ENCODE results near the gene CACNA1C. TPM values are rescaled to one million over a fixed set of nuclear protein-coding genes. Genes with fewer than 3 reads are reported as not detected.

Gene CACNA1C
- total RNA-seq, 1 experiment from 2014 or later, result 1.1 TPM

DNA sequence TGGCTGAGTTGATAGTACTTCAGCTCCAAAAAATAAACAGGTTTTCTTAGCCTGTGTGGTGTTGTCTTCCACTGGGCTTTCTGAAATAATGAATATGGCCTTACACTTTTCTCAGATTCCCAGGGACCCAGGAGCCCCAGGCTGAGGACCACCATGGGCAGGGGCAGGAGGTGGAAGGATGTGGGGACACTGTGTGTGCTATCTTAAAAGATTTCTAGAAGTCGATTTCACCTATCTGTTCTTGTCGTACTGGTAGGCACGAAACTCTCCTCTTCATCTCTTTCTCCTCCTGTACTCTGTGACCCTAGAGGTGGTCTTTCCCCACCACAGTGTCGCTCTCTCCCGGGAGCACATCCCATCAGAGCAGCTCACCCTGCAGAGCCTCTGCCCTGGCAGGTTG lies 634.3 kb downstream of the CACNA1C start:
- Histone ChIP-seq H3T11ph (ENCODE audit: low read length) (no peak overlapping the region), H2BK120ac (ENCODE audit: low read depth, low read length, poor library complexity, severe bottlenecking) (no peak overlapping the region), H3K4me2 (ENCODE audit: insufficient read depth, insufficient read length, low read length) (no peak overlapping the region), H2BK15ac (ENCODE audit: low read depth, low read length) (no peak overlapping the region), H3K18ac (ENCODE audit: insufficient read length, low read depth, low read length) (no peak overlapping the region), H3K79me1 (ENCODE audit: insufficient read depth, low read depth, low read length, poor library complexity, severe bottlenecking) (no peaks in the 10 kb centered on the region), H3K56ac (ENCODE audit: insufficient read length, low read depth, low read length) (no peak overlapping the region), H4K20me1 (ENCODE audit: control insufficient read depth, insufficient read depth, insufficient read length) (no peaks in the 10 kb centered on the region), H3K27ac (ENCODE audit: insufficient read length, low read depth, low read length) (no peak overlapping the region), H3K79me2 (ENCODE audit: insufficient read depth, low read length) (no peaks in the 10 kb centered on the region), H2AFZ (ENCODE audit: low read length) (no peak overlapping the region), H4K5ac (ENCODE audit: insufficient read length, low read depth, low read length) (no peak overlapping the region), H3K23ac (ENCODE audit: insufficient read length, low read depth, low read length) (no peak overlapping the region), H2AK5ac (ENCODE audit: insufficient read length, low read length) (no peak overlapping the region), H3K14ac (ENCODE audit: insufficient read depth, low read length) (no peak overlapping the region), H4K91ac (ENCODE audit: insufficient read length, low read depth, low read length) (no peak overlapping the region), H3K4me1 (ENCODE audit: insufficient read depth, low read length) (peaks cover 6% of the 10 kb centered on the region), H2BK20ac (ENCODE audit: low read depth, low read length, poor library complexity, severe bottlenecking) (no peak overlapping the region), H3K4ac (ENCODE audit: low read depth, low read length) (no peak overlapping the region), H3K9ac (ENCODE audit: extremely low read depth, insufficient read length, low read length) (no peak overlapping the region), H4K8ac (replicated peaks; ENCODE audit: insufficient read length, low read depth, low read length) (no peak overlapping the region), H2BK12ac (ENCODE audit: insufficient read length, low read depth, low read length) (no peak overlapping the region), H3K23me2 (ENCODE audit: insufficient read length, low read depth, low read length, poor library complexity, severe bottlenecking) (peaks cover 5% of the 10 kb centered on the region), H2BK5ac (ENCODE audit: insufficient read length, low read length) (no peak overlapping the region), H3K9me3 (ENCODE audit: control insufficient read depth, low read depth, low read length) (no peaks in the 10 kb centered on the region), H3K27me3 (ENCODE audit: insufficient read depth, low read length) (no peaks in the 10 kb centered on the region; the same call in 1 of the 2 replicates)
- WGBS (ENCODE audit: extremely low coverage, insufficient read length, low lambda C conversion rate), result no CpG with 5 or more reads among the region's 5 CpGs
- H3K9me3 Mint-ChIP-seq, result peaks cover 3 to 6% of the 10 kb centered on the region in 2 experiments
- no peak overlapping the region for H3K4me3 Mint-ChIP-seq
- peak; percentile 21 for DNase-seq
- peaks cover 2 to 5% (median 2%) of the 10 kb centered on the region in 3 experiments; a peak in 6 of 7 replicates for H3K36me3 Mint-ChIP-seq (ENCODE audit: insufficient read depth in 1 of 3, low read depth in 3 of 3)
- TF ChIP-seq CTCF (conservative IDR thresholded peaks at IDR 0.05), result no peak
- H3K27me3 Mint-ChIP-seq (ENCODE audit: low read depth), result peaks cover 19% of the 10 kb centered on the region
- H3K27ac Mint-ChIP-seq, result no peak overlapping the region
- peaks cover 26 to 37% of the 10 kb centered on the region in 2 experiments for H3K4me1 Mint-ChIP-seq

Data from H9 (cell line).